Right ventricle myocardium superior (tissue), 1 donor: ENCODE measurements around the gene CACNG1. TPM values are rescaled to one million over a fixed set of nuclear protein-coding genes. Genes with fewer than 3 reads are reported as not detected.
A peak's percentile ranks its signal among the peaks of the same experiment; 100 is the strongest.

Experiments
- ATAC-seq: fragments of 200-7000 bp; cut with Tn5 transposase; one replicate; pipeline ENCODE4 v1.9.1; 2020; ENCODE audit warnings: mild to moderate bottlenecking; ENCODE audit not compliant: poor library complexity
- DNase-seq: peaks from one replicate; pipeline ENCODE4 v3.0.0-alpha.2; 2020
- intact Hi-C: fragments of 100-400 bp; cut with DNase I; formaldehyde crosslinking; loops from one replicate; pipeline ENCODE4 v1.11.2; 2022
- total RNA-seq: library from RNA; stranded (reverse); fragmentation: NEBNext Ultra II Directional; extraction: Animal tissue kit (Norgen Biotek cat#: 25700); gene quantifications from one replicate; pipeline ENCODE4 v1.2.1, GENCODE V29; 2021
- donor health status: DM: no; HTN: yes; CAD: no; lungs with severe emphysema.

The CACNG1 gene
- total RNA-seq, 1 donor from 2014 or later: not detected

- intact Hi-C loops: no loop called here
- no peak for DNase-seq
- ATAC-seq: no peak
Measured at GRCh38 chr17:67046398-67046797, 2.0 kb downstream of the CACNG1 start.

GRCh38 chr17:67047382-67047781 is 3.0 kb downstream of the CACNG1 start:
- DNase-seq (no peak), ATAC-seq (no peak)
- intact Hi-C loops: no loop called here

- intact Hi-C loops: no loop called here
- no peak for ATAC-seq
- DNase-seq: no peak
Measured at GRCh38 chr17:67049025-67049739, 4.8 kb downstream of the CACNG1 start.

DNA sequence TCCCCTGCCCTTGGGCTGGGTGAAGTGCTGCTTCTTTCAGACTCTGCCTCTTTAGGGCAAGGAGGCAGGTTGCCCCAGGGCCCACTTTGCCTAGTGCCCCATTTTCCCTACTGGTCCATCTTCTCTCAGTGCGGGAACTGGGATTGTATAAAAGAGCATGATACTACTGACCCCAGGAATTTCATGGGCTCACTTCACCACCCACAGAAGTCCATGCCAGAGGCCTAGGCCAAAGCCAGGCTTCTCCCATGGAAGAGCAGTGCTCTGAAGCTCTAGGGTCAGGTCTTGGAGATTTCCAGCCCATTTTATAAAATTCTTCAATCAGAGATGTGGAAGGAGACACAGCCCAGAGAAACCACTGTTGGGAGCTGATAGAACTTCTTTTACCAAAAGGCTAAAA is 5.7 kb downstream of the CACNG1 start:
- intact Hi-C loops: no loop called here
- no peak for DNase-seq
- no peak for ATAC-seq

DNA sequence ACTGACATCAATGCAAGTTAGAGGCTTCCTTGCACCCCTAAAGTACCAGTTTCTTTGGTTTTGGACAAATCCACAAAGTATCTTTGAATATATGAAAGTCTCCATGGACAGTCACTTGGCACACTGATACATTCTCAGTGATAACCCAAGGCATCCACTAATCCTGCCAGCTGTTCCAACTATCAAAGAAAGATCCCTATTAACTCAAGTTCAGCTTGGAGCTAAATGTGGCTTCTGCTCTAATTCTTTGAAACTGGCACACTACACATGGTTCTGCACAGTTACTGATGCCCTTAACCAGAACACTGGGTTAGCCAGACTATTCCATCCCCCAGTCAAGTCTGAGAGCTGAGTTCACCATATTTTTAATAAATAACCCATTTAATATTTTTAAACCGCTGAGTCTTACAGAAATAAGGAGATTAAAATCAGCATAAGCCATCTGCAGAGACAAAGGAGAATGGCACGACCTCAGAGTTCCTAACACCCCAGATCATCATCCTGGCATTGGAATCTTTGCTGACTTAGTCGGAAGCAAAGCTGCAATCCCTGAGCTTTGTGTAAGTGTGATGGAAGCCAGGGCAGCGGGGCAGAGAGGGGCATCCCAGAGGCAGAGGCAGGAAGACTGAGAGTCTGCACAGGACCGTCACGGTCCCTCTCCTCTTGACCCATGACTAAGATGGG is 6.3 kb downstream of the CACNG1 start:
- ATAC-seq (no peak), DNase-seq (no peak)
- intact Hi-C loops: no loop called here

DNA sequence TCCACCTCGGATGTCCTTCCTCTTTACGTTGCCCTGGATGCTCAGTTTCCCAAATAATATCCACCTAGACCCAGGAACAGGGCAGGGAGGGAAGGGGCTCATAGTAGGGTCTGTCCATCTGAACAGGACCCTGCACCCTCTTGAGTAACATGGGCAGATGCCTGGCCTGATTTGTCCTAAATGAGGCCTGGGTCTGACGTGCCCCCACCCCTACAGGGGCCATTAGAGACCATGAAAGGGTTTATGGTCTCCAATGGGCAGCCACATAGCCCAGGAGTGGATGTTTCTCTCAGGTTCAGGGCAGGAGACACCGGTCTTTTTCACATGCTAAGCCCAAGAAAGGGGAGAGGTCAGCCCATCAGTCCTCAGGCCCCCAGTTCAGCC is 6.8 kb downstream of the CACNG1 start:
- DNase-seq: no peak
- ATAC-seq: no peak
- intact Hi-C loops: no loop called here

DNA sequence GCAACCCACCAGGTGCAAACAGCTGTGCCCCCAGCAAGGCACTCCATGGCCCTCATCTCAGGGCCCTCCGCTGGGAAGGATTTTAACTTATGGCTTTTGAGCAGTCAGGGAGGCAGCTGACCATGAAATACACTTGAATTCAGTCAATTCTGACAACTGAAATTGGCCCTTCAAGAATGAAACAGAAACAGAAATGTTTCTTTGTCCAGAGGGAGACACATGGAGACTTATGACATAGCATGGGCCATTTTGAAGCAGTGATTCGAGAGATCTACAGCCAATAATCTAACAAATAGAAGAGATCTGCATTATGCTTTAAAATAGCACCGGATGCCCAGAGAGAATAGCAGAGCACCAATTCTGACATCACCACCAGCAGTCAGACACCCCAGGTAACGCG is 7.5 kb downstream of the CACNG1 start:
- ATAC-seq (no peak), DNase-seq (no peak)
- intact Hi-C loops: no loop called here

GRCh38 chr17:67052720-67053437 is 8.5 kb downstream of the CACNG1 start:
- ATAC-seq: no peak
- no peak for DNase-seq
- intact Hi-C loops: no loop called here

DNA sequence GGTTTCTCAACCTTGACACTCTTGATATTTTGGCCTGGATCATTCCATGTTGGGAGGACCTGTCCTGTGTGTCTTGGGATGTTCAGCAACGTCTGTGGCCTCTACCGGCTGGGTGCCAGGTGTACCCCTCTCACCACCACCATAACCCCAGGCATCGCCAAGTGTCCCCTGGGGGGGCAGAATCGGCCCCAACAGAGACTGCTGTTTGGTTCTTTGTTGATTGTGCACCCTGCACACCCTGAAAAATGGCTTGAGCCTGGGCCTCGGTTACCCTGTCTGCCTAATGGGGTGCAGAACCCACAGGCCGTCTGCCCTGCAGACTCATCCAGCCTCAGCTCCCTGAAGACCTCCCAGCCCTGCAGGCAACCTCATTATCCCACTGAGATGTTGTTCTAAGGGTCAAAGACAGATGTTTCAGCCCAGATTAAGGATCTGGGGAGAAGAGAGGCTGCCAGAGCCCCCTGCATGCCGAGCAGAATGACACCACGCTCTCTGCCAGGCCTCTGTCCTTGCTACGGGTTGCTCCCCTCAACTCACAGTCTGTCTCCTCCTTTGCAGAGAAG is 9.2 kb downstream of the CACNG1 start:
- ATAC-seq (no peak), DNase-seq (no peak)
- intact Hi-C loops: no loop called here

DNA sequence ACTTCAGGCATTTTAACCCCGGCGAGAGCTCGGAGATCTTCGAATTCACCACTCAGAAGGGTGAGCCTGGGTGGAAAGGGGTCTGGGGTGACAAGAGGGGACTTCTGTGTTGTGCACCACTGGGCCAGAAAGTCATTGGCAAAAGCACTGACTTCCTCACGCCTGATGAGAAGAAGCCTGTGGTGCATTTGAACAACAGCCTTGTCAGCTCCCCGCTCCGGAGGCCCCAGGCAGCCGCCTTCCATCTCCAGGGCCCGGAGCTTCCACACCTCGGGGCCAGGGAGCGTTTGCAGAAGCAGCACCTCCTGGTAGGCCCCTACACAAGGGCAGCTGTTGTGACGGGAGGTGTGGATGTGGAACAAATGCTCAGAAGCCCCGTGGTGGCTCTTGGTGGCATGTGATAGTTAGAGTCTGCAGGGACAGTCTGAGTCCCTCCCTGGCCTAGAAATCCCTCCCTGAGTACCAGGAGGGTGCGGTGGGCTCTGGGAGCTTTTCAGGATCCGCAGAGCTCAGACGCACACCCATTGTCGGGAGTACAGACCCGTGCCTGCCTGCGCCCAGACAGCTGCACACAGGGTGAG is 9.7 kb downstream of the CACNG1 start:
- DNase-seq (no peak), ATAC-seq (no peak)
- intact Hi-C loops: no loop called here

DNA sequence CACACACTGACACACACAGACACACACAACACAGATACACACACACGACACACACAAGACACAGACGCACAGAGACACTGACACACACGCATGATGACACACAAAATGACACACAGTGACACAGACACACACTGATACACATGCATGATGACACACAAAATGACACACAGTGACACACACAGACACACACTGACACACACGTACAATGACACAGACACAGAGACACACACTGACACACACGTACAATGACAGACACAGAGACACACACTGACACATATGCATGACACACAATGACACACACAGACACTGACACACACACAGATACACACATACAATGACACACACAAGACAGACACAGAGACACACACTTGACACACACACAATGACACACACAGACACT is 10.3 kb downstream of the CACNG1 start:
- intact Hi-C loops: no loop called here
- DNase-seq (no peak), ATAC-seq (no peak)

- intact Hi-C loops: no loop called here
- no peak for ATAC-seq
- DNase-seq: no peak
Measured at GRCh38 chr17:67055041-67055443, 10.7 kb downstream of the CACNG1 start.

GRCh38 chr17:67055811-67056745 is 11.7 kb downstream of the CACNG1 start:
- peak; percentile 73 for ATAC-seq
- no peak for DNase-seq
- intact Hi-C loops: no loop called here

GRCh38 chr17:67056746-67057490 is 12.6 kb downstream of the CACNG1 start:
- intact Hi-C loops: no loop called here
- ATAC-seq (peak; percentile 75), DNase-seq (no peak)

DNA sequence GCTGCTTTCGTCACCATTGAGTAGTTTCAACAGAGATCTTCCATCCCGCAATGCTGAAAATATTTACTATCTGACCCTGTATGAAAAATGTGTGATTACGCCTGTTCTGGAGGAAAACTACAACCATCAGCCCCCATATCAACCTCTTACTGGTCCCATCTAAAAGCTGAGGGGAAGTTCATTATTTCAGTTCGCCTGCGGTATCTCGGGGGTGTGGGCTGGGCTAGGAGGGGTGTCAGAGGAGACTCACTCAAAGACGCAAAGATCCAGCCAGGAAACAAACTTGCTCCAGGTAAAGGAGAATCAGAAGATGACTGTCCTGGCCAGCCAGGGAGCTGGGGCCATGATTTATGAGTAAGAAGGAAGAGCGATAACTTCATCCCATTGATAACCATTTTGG is 13.7 kb downstream of the CACNG1 start:
- intact Hi-C loops: no loop called here
- ATAC-seq: no peak
- no peak for DNase-seq

GRCh38 chr17:67059372-67059771 is 15.0 kb downstream of the CACNG1 start:
- intact Hi-C loops: no loop called here
- ATAC-seq: no peak

DNA sequence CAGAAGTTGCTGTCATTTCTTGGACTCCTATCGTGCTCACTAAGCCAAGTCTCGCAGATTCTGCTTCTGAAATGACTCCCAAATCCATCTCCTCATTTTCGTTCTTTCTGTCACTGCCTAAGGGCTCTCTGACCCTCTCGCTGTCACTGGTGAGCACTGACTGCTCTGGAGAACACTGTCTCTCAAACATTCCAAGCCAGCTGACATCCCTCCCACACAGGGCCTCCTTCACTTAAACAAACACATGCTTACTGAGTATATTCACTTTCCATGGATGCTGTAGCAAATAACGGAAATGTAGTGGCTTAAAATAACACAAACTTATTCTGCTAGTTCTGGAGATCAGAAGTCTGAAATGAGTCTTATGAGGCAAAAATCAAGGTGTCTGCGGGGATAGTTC is 18.8 kb downstream of the CACNG1 start:
- ATAC-seq: no peak
- no peak for DNase-seq
- intact Hi-C loops: no loop called here

More at GRCh38 chr17:67059372-67059771, 15.0 kb downstream of the CACNG1 start:
- no peak for DNase-seq

- DNase-seq (no peak), ATAC-seq (no peak)
- intact Hi-C loops: no loop called here
Measured at GRCh38 chr17:67066717-67067116, 22.4 kb downstream of the CACNG1 start.
